Measurements from ENCODE around the gene GCG.

The GCG gene

DNA sequence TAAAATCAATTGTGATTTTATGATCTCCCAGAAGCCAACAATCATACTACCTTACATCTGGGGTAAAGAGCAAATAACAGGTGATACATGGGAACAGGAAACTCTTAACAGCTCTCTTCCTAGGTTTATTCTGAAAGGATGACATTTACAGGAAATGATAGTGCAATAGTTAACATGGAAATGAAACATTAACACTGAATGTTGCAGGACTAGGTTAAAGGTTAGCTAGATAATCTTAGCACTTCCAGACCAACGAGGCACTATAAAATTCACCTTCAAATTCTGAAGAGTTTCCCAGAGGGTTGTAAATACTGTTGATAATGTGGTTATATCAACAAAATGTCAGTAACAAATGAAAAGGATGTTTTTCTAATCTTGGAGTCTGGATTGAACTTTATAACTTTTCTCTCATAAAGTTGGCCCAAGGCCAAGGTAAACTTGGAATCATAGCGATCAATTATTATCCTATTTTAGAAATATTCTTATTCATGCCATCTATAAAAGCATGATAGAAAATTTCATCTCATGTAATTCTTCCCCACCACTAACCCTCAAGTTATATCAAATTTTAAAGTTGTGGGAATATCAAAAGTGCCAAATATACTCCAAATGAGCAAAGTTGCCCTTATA, 32.9 kb upstream of the GCG start:
- no peaks in the 10 kb centered on the region for H3K9me3 ChIP-seq (ENCODE audit: control insufficient read depth, insufficient read depth, low read depth, low read length)
- POLR2A ChIA-PET: no interaction called here
- no peak overlapping the region for H3K4me3 ChIP-seq (ENCODE audit: low read depth, low read length)
- H3K4me1 ChIP-seq (ENCODE audit: control insufficient read depth, insufficient read depth, low read length): no peaks in the 10 kb centered on the region
- no peak overlapping the region for H3K27ac ChIP-seq (ENCODE audit: extremely low read depth, low read depth, low read length)
- CTCF ChIA-PET: interaction anchor here (1.1 kb wide), 1 partner anchor 35 kb away, joined by 3 read pairs; no protein-coding TSS in a partner anchor
- TF ChIP-seq ZNF670 (tag by site-specific recombination; IDR thresholded peaks at IDR 0.05; ENCODE audit: low read depth) (no peak), TCF7L2 (IDR thresholded peaks at IDR 0.05; ENCODE audit: borderline replicate concordance, low read depth, low read length) (no peak), GLI2 (tag by site-specific recombination; IDR thresholded peaks at IDR 0.05; ENCODE audit: borderline replicate concordance, low read depth) (no peak), BCL11B (tag by site-specific recombination; IDR thresholded peaks at IDR 0.05; ENCODE audit: low read depth) (no peak), WT1 (tag by site-specific recombination; IDR thresholded peaks at IDR 0.05) (no peak), ZNF112 (tag by site-specific recombination; IDR thresholded peaks at IDR 0.05) (no peak), ZSCAN30 (tag by site-specific recombination; IDR thresholded peaks at IDR 0.05) (no peak), REPIN1 (tag by site-specific recombination; IDR thresholded peaks at IDR 0.05; ENCODE audit: low read depth) (no peak), ZNF777 (tag by site-specific recombination; IDR thresholded peaks at IDR 0.05; ENCODE audit: borderline replicate concordance) (no peak), ZNF221 (tag by site-specific recombination; IDR thresholded peaks at IDR 0.05; ENCODE audit: borderline replicate concordance) (no peak), ZNF23 (tag by site-specific recombination; IDR thresholded peaks at IDR 0.05; ENCODE audit: borderline replicate concordance) (no peak), ZNF341 (tag by site-specific recombination; IDR thresholded peaks at IDR 0.05; ENCODE audit: low read depth) (no peak)
- TF ChIP-seq, protein P1, sequence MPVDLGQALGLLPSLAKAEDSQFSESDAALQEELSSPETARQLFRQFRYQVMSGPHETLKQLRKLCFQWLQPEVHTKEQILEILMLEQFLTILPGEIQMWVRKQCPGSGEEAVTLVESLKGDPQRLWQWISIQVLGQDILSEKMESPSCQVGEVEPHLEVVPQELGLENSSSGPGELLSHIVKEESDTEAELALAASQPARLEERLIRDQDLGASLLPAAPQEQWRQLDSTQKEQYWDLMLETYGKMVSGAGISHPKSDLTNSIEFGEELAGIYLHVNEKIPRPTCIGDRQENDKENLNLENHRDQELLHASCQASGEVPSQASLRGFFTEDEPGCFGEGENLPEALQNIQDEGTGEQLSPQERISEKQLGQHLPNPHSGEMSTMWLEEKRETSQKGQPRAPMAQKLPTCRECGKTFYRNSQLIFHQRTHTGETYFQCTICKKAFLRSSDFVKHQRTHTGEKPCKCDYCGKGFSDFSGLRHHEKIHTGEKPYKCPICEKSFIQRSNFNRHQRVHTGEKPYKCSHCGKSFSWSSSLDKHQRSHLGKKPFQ (tag by site-specific recombination; IDR thresholded peaks at IDR 0.05): no peak
- TF ChIP-seq, protein P2, sequence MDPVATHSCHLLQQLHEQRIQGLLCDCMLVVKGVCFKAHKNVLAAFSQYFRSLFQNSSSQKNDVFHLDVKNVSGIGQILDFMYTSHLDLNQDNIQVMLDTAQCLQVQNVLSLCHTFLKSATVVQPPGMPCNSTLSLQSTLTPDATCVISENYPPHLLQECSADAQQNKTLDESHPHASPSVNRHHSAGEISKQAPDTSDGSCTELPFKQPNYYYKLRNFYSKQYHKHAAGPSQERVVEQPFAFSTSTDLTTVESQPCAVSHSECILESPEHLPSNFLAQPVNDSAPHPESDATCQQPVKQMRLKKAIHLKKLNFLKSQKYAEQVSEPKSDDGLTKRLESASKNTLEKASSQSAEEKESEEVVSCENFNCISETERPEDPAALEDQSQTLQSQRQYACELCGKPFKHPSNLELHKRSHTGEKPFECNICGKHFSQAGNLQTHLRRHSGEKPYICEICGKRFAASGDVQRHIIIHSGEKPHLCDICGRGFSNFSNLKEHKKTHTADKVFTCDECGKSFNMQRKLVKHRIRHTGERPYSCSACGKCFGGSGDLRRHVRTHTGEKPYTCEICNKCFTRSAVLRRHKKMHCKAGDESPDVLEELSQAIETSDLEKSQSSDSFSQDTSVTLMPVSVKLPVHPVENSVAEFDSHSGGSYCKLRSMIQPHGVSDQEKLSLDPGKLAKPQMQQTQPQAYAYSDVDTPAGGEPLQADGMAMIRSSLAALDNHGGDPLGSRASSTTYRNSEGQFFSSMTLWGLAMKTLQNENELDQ (tag by site-specific recombination; IDR thresholded peaks at IDR 0.05; ENCODE audit: low read depth): no peak
- TF ChIP-seq, protein P3, sequence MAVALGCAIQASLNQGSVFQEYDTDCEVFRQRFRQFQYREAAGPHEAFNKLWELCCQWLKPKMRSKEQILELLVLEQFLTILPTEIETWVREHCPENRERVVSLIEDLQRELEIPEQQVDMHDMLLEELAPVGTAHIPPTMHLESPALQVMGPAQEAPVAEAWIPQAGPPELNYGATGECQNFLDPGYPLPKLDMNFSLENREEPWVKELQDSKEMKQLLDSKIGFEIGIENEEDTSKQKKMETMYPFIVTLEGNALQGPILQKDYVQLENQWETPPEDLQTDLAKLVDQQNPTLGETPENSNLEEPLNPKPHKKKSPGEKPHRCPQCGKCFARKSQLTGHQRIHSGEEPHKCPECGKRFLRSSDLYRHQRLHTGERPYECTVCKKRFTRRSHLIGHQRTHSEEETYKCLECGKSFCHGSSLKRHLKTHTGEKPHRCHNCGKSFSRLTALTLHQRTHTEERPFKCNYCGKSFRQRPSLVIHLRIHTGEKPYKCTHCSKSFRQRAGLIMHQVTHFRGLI (tag by site-specific recombination; IDR thresholded peaks at IDR 0.05): no peak
- H3K36me3 ChIP-seq (ENCODE audit: control insufficient read depth in 2 of 2, insufficient read depth in 1 of 2, low read length in 2 of 2): no peaks in the 10 kb centered on the region

DNA sequence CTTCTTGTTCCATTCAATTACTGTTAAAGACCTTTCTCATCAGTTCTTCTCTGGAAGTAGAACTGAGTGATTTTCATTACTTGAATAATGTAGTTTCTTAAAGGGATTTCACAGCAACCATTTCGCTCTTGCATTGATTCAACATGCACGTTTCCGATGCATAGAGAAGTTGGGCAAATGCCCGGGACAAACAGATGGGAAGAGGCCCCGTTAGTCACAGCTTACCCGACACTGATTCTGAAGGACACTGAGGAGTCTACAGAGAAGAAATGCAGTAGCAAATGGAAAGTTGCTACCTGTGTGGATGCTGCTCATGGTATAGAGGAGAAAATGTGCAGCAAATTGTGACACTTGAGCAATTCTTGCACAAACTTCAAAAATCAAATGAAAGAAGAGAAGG, 32.3 kb upstream of the GCG start:
- Histone ChIP-seq H3K9me3 (ENCODE audit: control insufficient read depth, insufficient read depth, low read depth, low read length) (no peaks in the 10 kb centered on the region), H3K4me3 (ENCODE audit: low read depth, low read length) (no peak overlapping the region), H3K27ac (ENCODE audit: extremely low read depth, low read depth, low read length) (no peak overlapping the region), H3K4me1 (ENCODE audit: control insufficient read depth, insufficient read depth, low read length) (no peaks in the 10 kb centered on the region), H3K36me3 (ENCODE audit: control insufficient read depth in 2 of 2, insufficient read depth in 1 of 2, low read length in 2 of 2) (no peaks in the 10 kb centered on the region)
- TF ChIP-seq ZXDB (tag by site-specific recombination; IDR thresholded peaks at IDR 0.05) (no peak), ZBTB8A (tag by site-specific recombination; IDR thresholded peaks at IDR 0.05) (no peak), ZNF391 (tag by site-specific recombination; IDR thresholded peaks at IDR 0.05; ENCODE audit: borderline replicate concordance, low read depth) (no peak), REPIN1 (tag by site-specific recombination; IDR thresholded peaks at IDR 0.05; ENCODE audit: low read depth) (no peak), GLI2 (tag by site-specific recombination; IDR thresholded peaks at IDR 0.05; ENCODE audit: borderline replicate concordance, low read depth) (no peak), ZNF423 (tag by site-specific recombination; IDR thresholded peaks at IDR 0.05) (no peak), ZNF530 (tag by site-specific recombination; IDR thresholded peaks at IDR 0.05; ENCODE audit: low read depth) (no peak), ZNF626 (tag by site-specific recombination; IDR thresholded peaks at IDR 0.05) (no peak), SCRT1 (tag by site-specific recombination; IDR thresholded peaks at IDR 0.05; ENCODE audit: borderline replicate concordance) (no peak), ZNF16 (tag by site-specific recombination; IDR thresholded peaks at IDR 0.05; ENCODE audit: low read depth) (no peak), SP7 (tag by site-specific recombination; IDR thresholded peaks at IDR 0.05) (no peak)
- ChIA-PET POLR2A (no interaction called here), CTCF (interaction anchor here (1.1 kb wide), 1 partner anchor 36 kb away, joined by 3 read pairs; no protein-coding TSS in a partner anchor)
